ENCODE measurements around the gene STK38L. TPM values are rescaled to one million over a fixed set of nuclear protein-coding genes. Genes with fewer than 3 reads are reported as not detected.
A peak's percentile ranks its signal among the peaks of the same experiment; 100 is the strongest.

Gene STK38L
- total RNA-seq, 1 donor from 2014 or later: 22.2 TPM

DNA sequence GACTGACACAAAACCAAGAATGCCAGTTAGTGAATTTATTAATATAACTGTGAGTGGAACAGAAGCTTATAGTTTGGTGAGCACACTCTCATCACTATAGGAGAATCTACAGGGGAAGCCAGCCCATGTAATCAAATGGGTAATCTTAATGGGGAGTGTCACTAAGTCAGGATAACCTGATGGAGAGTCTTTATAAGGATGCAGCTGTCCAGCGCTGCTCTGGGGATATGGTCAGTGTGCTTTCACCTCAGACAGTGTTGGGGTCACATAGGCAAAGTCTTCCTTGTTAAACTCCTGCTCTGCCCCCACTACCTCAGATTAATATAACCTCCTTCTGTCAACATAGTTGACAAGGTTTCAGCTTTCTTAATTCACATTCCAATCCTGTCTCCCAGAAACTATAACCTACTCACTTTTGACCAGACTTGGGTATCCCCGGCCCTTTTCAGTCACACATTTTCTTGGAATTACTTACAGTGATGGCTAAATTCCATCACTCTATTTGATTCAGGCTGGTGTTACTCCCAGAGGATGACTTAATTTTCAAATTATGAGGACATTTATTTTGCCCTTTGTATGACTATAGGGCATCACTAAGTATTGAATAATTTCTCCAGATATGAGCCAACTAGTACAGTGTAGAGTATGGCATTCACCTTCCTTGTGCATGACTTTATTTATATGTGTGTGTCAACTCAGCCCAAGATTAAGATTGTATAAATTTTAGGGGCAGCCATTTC is 13.2 kb downstream of the STK38L start:
- ATAC-seq: no peak
- no peaks in the 10 kb centered on the region for H3K27me3 ChIP-seq (ENCODE audit: low read depth)
- H3K4me3 ChIP-seq: no peak overlapping the region
- intact Hi-C loops (cut with DNase I): no loop called here
- peaks cover 20% of the 10 kb centered on the region for H3K4me1 ChIP-seq
- H3K27ac ChIP-seq: no peak overlapping the region
- no peaks in the 10 kb centered on the region for H3K9me3 ChIP-seq
- TF ChIP-seq, protein P1, sequence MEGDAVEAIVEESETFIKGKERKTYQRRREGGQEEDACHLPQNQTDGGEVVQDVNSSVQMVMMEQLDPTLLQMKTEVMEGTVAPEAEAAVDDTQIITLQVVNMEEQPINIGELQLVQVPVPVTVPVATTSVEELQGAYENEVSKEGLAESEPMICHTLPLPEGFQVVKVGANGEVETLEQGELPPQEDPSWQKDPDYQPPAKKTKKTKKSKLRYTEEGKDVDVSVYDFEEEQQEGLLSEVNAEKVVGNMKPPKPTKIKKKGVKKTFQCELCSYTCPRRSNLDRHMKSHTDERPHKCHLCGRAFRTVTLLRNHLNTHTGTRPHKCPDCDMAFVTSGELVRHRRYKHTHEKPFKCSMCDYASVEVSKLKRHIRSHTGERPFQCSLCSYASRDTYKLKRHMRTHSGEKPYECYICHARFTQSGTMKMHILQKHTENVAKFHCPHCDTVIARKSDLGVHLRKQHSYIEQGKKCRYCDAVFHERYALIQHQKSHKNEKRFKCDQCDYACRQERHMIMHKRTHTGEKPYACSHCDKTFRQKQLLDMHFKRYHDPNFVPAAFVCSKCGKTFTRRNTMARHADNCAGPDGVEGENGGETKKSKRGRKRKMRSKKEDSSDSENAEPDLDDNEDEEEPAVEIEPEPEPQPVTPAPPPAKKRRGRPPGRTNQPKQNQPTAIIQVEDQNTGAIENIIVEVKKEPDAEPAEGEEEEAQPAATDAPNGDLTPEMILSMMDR (IDR thresholded peaks at IDR 0.05): no peak
- no peak for DNase-seq
- no peaks in the 10 kb centered on the region for H3K36me3 ChIP-seq

DNA sequence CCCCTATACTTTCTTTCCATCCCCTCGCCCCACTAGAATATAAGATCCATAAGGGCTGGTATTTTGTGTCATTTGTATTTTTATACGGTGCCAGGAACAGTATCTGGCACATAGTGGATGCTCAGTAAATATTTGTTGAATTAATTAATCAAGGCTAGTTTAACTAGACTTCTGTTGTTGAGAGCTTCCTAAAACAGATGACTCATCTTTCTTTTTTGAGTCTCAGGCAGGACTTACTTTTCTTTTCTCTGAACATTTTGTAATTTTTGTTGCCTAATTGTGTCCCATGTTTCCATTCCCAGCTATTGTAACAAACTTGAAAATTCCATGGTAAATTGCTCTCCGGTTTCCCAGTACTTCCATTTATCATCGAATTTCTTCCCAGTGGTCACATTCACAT is 16.7 kb downstream of the STK38L start:
- DNase-seq: no peak
- TF ChIP-seq, protein P1 (IDR thresholded peaks at IDR 0.05): no peak
- peak in 1 of 2 donors; percentile 36 for ATAC-seq
- H3K4me3 ChIP-seq: no peak overlapping the region
- no peak overlapping the region for H3K27ac ChIP-seq
- no peaks in the 10 kb centered on the region for H3K9me3 ChIP-seq
- intact Hi-C loops (cut with DNase I): no loop called here
- H3K36me3 ChIP-seq: no peaks in the 10 kb centered on the region
- no peaks in the 10 kb centered on the region for H3K27me3 ChIP-seq (ENCODE audit: low read depth)
- H3K4me1 ChIP-seq: peaks cover 20% of the 10 kb centered on the region

DNA sequence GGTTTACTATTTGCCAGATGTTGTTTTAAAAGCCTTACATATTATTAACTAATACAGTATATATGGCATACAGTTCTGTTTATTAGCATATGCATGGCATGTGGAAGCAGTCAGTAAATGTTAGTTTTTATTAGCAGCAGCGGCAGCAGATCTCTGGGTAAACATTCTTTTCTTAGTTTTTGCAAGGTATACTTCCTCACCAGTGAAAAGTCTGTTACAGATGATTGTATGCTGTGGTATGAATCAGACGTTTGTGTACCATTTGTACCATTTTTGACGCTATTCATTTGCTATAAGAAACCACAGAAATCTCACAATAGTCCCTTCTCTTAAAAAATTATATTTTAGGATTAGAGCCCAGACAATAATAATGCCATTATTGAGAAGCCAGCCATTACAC is 17.8 kb downstream of the STK38L start:
- Histone ChIP-seq H3K27ac (no peak overlapping the region), H3K4me3 (no peak overlapping the region), H3K9me3 (no peaks in the 10 kb centered on the region), H3K4me1 (peaks cover 20% of the 10 kb centered on the region), H3K27me3 (ENCODE audit: low read depth) (no peaks in the 10 kb centered on the region), H3K36me3 (no peaks in the 10 kb centered on the region)
- ATAC-seq (no peak), DNase-seq (no peak)
- intact Hi-C loops (cut with DNase I): no loop called here
- TF ChIP-seq, protein P1 (IDR thresholded peaks at IDR 0.05): no peak

DNA sequence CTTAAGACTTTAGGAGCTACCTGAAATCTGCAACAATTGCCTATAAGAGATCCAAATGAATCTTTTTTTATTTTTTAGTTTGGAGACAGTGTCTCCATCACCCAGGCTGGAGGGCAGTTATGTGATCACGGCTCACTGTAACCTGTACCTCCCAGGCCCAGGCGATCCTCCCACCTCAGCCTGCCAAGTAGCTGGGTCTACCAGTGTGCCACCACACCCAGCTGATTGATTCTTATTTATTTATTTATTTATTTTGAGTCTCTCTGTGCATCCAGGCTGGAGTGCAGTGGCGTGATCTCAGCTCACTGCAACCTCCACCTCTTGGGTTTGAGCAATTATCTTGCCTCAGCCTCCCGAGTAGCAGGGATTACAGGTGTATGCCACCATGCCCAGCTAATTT is 26.1 kb downstream of the STK38L start:
- TF ChIP-seq, protein P1 (IDR thresholded peaks at IDR 0.05): no peak
- intact Hi-C loops (cut with DNase I): no loop called here
- H3K27ac ChIP-seq: no peak overlapping the region
- H3K36me3 ChIP-seq: no peaks in the 10 kb centered on the region
- no peaks in the 10 kb centered on the region for H3K9me3 ChIP-seq
- ATAC-seq: no peak
- H3K4me1 ChIP-seq: peaks cover 22% of the 10 kb centered on the region
- H3K27me3 ChIP-seq (ENCODE audit: low read depth): no peaks in the 10 kb centered on the region
- H3K4me3 ChIP-seq: no peak overlapping the region
- no peak for DNase-seq

DNA sequence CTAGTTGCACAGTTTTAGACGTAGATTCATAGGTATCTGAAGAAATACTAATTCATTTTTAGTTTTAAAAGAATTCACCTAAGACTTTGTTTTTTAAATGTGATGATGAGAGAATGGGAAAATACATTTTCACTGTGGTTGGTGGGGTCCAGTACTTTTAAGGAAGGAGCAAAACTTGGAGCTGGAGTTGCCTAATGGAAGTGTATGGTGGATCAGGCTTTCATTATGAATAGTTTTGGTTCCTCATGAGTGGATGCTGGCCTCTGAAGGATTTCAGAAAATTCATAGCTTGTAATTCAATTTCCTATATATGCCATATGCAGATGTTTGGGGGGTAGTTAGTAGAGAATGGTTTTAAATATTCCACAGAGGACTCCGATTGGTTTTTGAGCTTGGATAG is 27.1 kb downstream of the STK38L start:
- Histone ChIP-seq H3K9me3 (no peaks in the 10 kb centered on the region), H3K36me3 (no peaks in the 10 kb centered on the region), H3K4me1 (peaks cover 22% of the 10 kb centered on the region), H3K27ac (no peak overlapping the region), H3K4me3 (no peak overlapping the region), H3K27me3 (ENCODE audit: low read depth) (no peaks in the 10 kb centered on the region)
- DNase-seq (no peak), ATAC-seq (no peak)
- intact Hi-C loops (cut with DNase I): no loop called here
- TF ChIP-seq, protein P1 (IDR thresholded peaks at IDR 0.05): no peak
